ENCODE data around the gene GALNT12.

Gene GALNT12

DNA sequence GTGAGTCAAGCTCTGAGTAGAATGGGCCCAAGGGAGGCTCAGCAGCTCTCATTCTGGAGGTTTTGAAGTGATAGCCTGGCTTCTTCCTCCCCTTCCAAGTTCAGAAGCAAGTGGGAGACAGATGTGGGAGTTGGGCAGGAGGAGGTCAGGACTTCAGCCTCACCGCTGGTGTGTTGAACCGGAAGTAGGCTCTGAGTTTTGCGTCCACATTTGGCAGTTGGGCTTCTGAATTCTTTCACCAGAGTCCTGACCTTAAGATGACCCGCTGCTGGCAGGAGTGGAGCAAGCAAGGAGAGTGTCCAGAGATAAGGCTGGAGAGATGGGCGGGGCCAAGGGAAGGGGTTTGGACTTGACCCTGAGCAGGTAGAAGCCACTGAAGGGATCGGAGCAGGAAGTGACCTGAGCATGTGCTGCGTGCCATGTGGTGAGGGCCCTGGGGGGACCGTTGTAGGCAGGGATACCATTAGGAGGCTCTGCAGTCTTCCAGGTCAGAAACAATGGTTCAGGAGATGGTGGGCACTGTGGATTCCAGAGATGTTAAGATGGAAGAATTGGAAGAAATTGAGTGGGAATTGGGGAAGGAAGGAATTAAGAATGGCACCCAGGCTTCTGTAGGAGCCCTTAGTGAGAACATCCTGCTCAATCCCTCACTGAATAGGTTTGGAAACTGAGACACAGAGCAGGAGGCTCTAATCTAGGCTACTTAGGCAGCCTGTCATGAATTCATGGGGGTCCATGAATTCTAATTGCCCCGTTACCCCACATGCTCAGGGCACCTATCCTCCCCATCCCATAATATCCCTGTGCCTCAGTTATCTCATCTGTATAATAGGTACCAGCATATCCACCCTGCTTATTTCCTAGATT is 25.9 kb downstream of the GALNT12 start:
- DNase-seq (ENCODE audit: low read depth in 2 of 2): no peak

DNA sequence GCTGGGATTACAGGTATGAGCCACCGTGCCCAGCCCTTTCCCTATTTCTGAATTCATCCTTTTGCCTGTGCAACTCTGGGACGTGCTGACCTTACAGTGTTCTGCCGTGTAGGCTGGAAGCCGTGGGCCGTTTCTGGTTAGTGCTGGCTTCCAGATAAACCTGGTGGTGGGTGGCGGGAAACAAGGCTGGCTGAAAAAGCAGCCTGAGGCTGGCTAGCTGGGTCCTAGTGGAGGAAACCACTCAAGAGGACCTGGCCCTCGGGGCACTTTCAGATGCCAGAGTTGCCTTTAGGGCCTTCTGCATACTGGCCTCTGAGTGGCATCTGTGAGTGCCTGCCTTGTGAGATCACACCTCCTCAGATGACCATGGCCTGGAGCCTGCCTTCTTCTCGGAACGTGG is 26.9 kb downstream of the GALNT12 start:
- DNase-seq (ENCODE audit: low read depth in 2 of 2): no peak

GRCh38 chr9:98836206-98836605 is 28.7 kb downstream of the GALNT12 start:
- DNase-seq (ENCODE audit: low read depth in 2 of 2): no peak

DNA sequence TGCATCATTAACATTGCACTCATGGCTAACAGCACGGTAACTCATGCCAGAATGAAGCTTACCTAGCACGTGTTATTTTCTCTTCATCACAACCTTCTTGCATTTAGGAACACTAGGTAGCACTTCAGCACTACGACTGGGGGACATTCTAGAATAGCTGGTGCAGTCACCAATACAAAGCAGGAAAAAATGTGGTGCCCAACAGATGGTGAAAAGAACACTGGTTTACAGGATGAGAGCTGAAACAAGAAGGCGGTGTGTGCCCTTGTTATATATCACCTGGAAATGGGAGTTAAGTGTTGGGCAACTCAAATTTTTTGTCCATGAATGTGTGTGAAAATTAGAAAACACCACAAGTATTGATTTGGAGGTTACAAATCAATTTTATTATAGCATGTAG is 30.0 kb downstream of the GALNT12 start:
- DNase-seq (ENCODE audit: low read depth in 2 of 2): no peak

GRCh38 chr9:98838155-98838867 is 30.8 kb downstream of the GALNT12 start:
- DNase-seq (ENCODE audit: low read depth in 2 of 2): no peak

- no peak for DNase-seq (ENCODE audit: low read depth in 2 of 2)
Observed at GRCh38 chr9:98838868-98839565, 31.5 kb downstream of the GALNT12 start.

DNA sequence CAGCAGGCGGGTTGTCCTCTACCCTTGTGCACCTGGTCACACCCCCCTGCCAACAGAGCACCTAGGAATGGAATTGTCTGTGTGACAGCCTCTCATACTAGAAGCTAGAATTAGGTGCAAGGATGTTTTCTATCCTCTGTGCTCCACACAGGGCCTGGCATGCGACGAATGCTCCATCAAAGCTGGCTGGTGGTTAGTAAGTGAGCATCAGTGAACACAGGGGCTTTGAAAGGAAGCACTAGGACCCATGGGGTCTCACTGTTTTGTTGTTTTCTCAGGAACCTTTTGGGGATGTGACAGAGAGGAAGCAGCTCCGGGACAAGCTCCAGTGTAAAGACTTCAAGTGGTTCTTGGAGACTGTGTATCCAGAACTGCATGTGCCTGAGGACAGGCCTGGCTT is 32.3 kb downstream of the GALNT12 start:
- no peak for DNase-seq (ENCODE audit: low read depth in 2 of 2)

DNA sequence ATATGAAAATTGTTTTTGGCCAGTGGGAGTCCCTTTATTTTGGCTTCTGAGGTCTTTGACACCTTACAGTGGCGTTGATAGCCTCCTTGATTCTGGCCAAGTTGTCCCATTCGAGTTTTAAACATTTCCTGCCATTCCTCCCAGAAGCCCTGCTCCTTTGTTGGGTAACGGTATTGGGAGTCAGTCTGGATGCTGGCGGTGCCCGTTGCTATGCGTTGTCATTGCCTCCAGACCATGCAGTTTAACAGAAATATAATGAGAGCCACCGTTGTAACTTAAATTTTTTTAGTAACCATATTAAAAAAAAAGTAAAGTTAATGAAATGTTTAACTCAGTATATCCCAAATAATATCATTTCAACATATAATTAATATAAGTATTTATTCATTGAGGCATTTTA is 35.0 kb downstream of the GALNT12 start:
- no peak for DNase-seq (ENCODE audit: low read depth in 2 of 2)

DNA sequence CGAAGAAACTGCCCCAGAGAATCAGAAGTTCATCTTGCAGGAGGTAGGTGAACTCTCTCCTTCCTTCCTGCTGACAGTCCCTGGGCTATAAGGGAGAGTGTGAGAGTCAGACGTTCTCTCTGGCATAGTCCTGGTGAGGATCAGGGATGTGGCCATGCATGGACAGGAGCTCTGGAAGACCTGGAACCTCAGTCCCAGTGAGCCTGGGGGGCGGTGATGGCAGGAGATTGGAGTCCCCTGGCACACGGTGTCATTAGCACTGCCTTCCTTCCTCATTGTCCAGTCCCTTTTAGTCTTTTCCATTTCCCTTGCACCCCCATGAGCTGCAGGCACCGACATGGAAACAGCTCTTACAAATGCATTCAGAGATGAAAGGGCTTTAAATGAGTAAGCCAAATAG is 38.6 kb downstream of the GALNT12 start:
- DNase-seq (ENCODE audit: low read depth in 2 of 2): no peak

DNA sequence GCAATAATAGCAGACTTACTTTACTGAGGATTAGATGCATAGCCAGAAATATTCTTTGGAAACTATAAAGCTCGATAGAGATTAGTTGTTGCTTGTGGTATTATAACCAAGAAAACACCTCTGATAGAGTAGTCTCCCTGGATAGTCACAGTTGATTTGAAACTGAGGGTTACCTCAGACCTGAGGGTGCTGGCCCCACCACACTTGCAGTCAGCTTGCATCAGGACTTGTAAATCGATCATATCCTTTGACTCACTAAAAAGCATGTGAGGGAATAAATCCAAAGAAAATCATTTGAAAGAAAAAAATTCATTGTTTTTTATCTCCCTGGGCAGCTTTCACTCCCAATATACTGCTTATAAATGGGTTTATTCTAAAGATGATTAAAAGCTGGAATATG is 39.4 kb downstream of the GALNT12 start:
- DNase-seq (ENCODE audit: low read depth in 2 of 2): no peak

DNA sequence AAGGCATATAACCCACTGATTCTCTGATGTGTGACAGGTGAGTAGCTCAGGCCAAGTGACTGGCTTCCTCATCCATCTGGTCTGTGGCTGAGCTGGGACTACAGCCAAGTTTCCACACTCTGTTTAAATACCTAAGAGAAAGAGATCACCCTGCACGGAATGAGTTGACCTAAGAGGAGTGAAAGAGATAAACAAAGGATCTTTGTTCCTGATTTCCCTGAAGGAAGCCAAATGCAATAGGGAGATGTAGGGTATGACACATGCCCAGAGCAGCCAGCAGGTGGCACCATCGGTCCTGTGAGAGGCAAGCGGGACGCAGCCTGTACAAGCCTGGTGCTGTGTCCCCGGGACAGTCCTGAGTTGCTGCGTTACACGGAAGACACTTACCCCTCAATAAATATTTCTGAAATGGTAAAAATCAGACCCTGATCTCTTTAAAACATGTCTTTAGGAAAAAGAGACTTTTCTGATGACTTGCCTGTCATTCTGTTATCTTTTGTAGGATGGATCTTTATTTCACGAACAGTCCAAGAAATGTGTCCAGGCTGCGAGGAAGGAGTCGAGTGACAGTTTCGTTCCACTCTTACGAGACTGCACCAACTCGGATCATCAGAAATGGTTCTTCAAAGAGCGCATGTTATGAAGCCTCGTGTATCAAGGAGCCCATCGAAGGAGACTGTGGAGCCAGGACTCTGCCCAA is 41.1 kb downstream of the GALNT12 start:
- peak; percentile 50 to 56 for DNase-seq (ENCODE audit: low read depth in 2 of 2)

DNA sequence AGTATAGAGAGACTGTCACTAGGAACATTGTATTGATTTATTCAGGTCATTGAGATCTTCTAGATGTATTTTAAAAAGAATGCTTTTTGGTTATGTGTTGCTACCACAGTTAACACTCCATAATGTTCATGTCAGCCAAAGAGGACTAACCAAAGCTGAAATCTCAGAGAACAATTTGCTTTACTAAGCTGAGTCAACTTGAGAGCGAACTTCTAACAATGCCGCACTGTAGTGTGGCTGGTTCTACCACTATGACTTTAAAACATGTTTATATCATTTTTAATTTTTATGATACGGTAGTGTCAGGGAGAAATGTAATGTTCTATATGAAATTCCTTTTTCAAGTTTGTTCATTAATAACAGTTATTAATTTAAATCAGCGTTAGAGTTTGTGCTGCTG is 42.1 kb downstream of the GALNT12 start:
- no peak for DNase-seq (ENCODE audit: low read depth in 2 of 2)

DNA sequence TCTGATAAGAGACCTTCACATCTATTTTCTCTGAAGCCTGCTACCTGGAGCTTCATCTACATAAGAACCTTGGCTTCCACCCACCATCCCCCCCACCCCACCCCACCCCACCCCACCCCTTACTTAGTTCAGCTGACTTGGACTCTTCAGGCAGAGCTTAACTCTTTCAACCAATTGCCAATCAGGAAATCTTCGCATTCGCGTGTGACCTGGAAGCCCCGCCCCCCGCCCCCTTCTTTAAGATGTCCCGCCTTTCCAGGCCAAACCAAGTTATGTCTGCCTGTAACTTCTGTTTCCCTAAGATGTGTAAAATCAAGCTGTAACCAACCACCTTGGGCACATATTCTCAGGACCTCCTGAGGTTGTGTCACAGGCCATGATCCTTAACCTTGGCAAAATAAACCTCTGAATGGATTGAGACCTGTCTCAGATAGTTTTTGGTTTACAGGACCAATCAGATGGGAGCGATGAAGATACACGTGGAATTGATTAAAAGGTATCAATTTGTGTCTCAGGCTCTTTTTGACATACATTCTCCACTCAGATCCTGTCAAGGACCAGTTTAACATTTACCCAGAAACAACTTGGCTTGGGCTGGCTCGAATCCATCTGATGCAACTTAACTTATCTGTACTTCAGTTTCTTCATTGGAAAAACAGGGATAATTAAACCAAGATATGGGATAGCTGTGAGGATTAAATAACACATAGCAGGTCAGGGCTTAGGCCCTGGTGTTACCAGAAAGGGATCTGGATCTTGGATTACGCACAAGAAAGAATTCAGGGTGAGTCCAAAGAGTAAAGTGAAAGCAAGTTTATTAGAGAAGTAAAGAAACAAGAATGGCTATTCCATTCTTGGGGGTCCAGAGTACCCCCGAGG is 43.6 kb downstream of the GALNT12 start:
- no peak for DNase-seq (ENCODE audit: low read depth in 2 of 2)

DNA sequence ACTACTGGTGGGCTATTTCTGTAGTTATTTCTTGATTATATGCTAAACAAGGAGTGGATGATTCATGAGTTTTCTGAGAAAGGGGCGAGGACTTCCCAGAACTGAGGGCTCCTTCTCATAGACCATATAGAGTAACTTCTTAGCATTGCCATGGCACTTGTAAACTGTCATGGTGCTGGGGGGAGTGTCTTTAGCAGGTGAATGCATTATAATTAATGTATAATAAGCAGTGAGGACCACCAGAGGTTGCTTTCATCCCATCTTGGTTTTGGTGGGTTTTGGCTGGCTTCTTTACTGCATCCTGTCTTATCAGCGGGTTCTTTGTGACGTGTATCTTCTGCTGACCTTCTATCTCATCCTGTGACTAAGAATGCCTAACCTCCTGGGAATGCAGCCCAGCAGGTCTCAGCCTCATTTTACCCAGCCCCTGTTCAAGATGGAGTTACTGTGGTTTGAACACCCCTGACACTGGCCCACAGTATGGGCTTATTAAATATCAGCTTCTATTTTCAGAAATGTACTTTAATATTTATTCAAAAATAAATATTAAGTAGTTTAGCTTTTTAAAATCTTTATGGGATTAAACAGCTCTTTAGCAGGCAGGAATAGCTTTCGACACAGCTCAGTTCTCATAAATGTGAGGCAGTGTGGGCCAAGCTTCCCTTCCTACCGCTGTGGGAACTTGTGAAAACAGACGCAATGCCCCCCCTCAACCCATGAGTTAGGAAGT is 44.4 kb downstream of the GALNT12 start:
- no peak for DNase-seq (ENCODE audit: low read depth in 2 of 2)

GRCh38 chr9:98852460-98852734 is 44.9 kb downstream of the GALNT12 start:
- DNase-seq (ENCODE audit: low read depth in 2 of 2): no peak

DNA sequence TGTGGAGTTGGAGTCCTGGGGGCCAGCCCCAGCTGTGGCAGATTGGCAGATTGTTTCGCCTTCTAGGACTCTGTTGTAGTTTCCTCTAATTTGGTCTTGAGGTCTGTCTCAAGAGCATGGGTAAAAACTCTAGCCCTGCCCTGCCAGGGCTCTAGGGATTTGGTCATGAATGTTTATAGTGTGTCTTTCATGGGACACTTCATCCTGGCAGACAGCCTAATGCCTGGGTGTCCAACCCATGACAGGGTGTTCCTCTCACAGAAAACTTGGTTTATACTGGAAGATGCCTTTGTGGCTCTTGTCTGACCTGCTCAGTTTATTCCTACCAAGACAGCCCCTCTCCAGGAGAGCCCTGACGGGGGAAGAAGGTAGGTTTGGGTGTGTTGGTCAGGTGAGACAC is 45.5 kb downstream of the GALNT12 start:
- no peak for DNase-seq (ENCODE audit: low read depth in 2 of 2)

DNA sequence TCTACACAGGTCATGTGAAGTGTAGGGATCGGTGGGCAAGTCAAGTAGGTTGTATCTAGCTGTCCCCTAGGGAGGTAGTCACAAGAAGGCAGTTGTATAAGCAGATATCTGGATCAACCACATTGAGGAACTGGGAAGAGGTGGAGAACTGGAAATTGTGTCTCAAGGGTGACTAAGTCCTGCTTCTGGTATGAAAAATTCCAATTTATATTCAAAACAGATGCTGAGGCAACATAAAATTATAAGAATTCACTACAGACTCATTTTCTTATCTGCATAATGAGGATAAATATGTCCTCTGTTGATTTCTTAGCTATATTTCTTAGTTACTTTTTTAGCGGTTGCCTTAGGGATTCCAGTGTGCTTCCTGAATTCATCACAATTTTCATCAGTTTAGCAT is 46.8 kb downstream of the GALNT12 start:
- DNase-seq (ENCODE audit: low read depth in 2 of 2): peak; percentile 81 to 87

- DNase-seq (ENCODE audit: low read depth in 2 of 2): no peak
Observed at GRCh38 chr9:98855592-98855991, 48.1 kb downstream of the GALNT12 start.

- DNase-seq (ENCODE audit: low read depth in 2 of 2): peak; percentile 78 to 79
Observed at GRCh38 chr9:98856982-98857381, 49.5 kb downstream of the GALNT12 start.

DNA sequence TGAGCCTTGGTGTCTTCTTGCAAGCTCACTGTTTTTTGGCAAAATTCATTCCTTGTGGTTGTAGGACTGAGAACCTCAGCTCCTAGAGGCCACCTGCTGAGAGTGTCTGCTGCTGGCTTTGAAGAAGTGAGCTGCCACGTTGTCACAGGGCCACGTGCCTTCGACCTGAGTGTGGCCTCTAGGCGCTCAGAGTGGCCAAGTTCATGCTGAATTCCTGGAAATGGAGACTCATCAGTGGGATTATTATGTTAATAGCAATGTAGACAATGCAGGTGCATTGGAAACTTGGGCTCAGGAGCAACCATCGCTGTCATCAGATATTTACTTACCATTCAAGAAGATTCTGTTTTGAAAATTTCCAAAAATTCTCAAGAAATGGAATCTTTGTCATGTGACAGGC is 52.5 kb downstream of the GALNT12 start:
- no peak for DNase-seq (ENCODE audit: low read depth in 2 of 2)

DNA sequence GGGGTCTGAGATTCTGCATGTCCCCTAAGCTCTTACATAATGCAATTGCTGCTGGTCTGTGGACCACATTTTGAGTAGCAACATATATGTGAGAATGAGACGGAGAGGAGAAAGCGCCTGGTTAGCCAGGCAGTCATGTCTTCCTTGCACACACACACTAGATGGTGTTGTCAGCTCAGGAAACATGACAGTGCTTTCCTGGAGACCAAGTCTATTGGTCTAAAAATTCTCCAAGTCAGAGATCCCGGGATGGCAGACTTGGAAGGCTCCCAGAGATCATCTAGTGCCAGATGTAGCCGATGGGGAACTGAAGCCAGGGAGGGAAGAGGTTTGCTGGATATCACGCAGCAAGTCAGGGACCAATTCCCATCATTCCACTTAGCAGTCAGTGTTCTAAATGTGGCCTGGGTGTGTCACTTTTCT is 53.4 kb downstream of the GALNT12 start:
- peak; percentile 89 for DNase-seq (ENCODE audit: low read depth in 2 of 2)
